Left renal pelvis (tissue), 4 donors: ENCODE results near the gene TSC22D3. TPM values are rescaled to one million over a fixed set of nuclear protein-coding genes. Genes with fewer than 3 reads are reported as not detected.
A peak's percentile ranks its signal among the peaks of the same experiment; 100 is the strongest.

ENCODE experiments used
- DNase-seq, 4 donors: peaks; one replicate each; pipeline ENCODE4 v3.0.0-alpha.2; 2013; ENCODE audit warnings: low read depth in 4 of 4, low spot score in 3 of 4
- polyA plus RNA-seq, 4 donors: library from polyadenylated mRNA; unstranded; fragments of 120-200 nt; gene quantifications; one replicate each; pipeline ENCODE4 v1.2.1, GENCODE V29; 2013; ENCODE audit not compliant: insufficient read length in 4 of 4

The TSC22D3 gene
- polyA plus RNA-seq, 4 donors = 72.8 to 127 (median 113) TPM

DNA sequence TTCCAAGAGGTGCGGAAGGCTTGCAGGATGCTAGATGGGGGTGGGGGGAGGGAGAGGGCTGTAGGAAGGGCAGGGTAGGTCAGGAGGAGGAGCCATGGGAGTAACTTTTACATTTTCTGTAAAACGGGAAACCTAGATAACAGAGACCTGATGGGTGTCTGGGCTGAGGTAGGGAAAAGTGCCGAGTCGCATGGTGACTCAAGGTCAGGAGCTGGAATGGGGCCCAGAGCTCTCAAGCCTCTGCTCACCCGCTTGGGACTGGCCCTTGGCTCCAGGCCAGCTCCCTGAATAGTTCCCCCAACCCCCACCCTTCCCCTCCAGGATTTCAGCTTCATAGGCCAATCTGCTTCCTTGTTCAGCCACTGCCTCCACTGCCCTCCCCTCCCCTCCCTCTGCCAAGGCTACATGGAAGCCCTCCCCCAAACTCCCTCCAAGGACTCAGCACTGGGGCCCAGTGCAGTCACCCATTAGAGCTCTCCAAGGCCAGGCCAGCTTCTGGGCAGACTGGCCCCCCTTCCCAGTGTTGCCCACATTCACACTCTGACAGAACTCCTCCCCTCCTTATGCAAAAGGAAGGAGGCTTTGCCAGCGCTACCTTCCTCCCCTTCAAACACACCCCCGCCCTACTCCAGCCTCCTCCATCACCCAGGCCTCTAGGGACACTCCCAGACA, 43.6 kb downstream of the TSC22D3 start:
- DNase-seq = peak; percentile 48 to 64 (median 60)

DNA sequence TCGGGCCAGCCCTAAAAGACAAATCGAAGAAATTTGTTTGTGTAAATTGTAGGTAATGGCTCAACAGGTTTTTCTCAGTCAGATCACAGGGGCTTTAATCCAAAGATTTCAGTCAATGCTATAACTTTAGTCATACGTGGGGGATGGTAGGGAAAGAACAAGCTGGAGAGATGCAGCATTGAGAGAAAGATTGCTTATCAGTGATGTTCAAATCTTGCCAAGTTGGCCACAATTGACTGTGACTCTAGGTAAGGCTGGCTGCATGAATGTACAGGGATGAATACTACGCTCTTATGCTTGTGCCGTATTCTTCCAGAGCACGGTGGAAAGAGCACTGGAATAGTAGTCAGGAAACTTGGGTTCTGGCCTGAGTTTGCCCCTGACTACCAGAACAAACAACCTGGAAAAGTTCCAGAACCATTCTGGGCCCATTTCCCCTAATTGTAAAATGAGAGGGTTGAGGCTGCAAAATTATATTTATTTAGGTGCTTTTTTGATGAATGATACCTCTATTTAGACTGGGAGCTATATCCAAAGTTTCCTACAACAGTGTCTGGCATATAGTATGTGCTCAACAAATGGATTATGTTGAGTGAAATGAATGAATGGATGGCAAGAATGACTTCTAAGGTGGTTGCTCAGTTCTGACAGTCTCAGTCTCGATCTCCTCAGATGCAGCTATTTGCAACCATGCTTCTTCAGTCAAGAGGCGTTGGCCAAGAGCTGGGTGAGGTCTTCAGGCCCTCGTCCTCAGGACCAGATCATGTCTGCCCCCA, 44.4 kb downstream of the TSC22D3 start:
- no peak for DNase-seq

DNA sequence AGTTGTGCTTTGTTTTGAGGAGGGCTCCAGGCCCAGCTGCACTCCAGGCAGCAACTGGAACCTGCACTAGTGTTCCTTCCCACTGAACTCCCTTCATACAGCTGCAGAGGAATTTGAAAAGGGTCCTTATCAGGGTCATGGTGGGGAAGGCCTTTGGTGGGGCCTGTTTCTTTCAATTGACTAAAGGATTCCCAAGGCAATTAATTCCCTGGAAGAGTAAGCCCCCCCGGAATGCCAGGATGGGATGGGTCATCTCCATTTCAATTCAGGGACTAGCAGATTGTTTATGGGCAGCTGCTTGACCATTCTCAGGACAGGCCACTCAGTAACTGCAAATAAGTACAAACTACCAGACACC, 45.3 kb downstream of the TSC22D3 start:
- no peak for DNase-seq

DNA sequence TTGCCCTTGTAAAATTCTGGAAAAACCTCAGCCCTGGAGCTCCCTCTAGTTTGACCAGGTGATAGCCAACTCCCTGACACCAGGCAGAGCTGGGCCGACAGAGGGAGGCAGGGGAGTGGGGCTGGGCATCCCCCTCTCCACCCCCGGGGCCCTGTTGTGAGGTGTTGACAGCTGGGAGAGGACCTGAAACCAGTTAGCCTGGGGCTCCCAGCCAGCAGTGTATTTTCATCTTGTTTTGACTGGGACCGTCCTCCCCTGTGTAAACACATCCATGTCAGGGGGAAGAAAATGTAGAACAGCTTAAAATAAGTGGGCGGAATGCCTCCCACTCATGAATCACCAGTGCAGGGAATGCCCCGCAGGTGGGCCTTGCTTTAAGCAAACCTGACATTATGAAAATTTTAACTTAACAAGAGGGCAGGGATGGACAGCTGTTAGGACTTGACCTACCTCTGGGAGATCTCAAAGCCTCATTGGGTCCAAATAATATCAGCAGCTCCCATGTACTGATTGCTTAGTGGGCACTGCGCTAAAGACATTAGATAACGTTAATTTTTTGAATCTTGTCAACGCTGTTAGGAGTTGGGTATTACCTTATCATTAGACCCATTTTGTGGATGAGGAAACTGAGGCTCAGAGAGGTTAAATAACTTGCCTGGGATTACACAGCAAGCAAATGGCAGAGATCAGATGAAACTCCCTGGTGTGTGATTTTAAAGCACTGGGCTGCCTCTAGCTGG, 45.9 kb downstream of the TSC22D3 start:
- DNase-seq = no peak

DNA sequence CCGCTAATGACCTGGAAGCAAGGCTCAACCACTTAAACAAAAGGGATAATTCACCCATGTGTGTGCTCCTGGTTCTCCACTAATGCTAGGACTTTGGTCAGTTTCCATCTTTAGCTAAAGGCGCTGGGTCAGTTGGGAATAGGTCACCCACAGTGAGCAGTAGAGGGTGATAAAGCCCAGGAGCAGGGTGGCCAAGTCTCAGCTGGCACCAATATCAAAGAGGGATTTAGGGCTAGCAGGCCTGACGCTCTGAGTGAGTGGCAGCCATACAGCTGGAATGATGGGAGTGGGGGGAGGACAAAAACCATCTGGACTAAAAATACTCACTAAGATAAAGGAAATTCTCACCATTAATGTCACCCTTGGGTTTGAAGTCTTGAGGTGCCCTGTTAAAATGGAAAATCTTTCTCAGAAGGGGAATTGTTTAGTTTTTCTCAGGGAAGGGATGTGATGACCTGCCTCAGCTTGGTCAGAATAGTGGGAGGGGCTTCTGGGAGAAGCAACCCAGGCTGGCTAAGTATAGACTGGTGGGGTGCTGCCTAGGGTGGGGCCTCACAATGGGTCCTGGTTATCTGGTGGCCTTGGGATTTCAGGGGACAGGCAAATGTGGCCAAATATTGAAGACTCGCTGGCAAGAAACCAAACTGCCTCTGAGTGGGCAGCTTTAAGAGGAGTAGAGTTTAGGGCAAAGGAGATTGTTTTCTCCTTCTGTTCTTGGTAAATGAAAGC, 47.1 kb downstream of the TSC22D3 start:
- no peak for DNase-seq

DNA sequence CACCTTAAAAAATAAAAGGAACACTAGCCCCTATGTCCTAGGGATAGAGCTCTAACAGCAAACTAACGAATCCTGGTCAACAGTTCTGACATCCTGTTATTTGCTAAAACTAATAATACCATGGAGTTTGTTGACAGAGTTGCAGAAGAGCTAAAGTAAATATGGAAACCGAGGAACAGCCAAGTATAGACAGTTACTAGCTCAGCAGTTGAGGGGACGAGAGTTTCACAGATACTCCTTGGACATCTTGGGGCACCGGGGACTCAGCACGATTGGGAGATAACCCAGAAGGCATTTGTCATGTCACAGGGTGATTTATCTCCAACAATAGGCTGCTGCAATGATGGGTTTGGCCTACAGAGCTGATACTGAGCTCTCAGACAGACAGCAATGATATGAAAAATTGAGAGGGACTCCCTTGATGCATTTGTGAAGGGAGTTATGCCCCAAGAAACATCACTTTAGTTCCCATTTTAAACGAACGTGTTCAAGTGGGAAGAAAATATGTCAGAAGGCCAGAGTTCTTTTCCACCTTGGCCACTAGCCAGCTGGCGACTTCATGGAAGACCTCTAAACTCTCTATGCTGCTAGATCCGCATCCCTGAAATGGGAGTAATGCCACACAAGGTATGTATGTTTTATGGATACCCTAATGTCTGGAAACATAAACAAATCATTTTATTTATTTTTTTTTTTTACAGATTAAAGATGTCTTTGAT, 48.6 kb downstream of the TSC22D3 start:
- no peak for DNase-seq

DNA sequence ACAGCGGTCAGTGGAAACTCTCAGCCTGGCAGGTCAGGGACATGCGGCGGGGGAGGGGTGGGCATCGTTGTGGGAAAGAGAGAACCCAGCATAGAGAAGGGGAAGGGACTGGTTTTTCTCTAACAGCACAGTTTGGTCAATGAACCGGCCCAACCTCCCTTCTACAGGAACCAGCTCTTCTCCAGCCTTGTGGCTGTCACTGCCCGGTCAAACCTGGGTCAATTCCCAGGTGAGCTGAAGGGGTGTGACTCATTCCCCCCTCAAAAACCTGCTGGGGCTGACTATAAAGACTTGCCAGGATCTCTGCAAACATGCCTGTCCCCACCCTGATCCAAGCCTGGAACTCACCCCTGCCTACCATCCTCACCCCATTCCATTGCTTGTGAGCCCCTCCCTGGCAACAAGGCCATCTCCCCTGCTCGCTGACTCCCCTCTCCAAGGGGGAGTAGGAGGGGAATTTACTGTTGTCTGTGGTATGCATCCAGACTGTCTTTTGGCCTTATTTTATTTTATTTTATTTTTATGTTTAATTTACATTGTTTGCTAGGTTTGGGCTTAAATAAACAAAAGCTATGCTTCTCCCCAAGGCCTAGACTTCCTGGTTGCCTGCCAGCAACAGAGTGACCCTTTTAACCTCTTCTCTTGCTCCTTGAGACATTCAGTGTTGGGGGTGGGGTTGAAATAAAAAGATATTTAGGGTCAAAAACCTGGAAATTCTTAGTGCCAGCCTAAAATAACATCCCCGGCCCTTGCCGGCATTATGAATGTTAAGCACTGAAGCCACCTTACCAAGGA, 49.6 kb downstream of the TSC22D3 start:
- no peak for DNase-seq

DNA sequence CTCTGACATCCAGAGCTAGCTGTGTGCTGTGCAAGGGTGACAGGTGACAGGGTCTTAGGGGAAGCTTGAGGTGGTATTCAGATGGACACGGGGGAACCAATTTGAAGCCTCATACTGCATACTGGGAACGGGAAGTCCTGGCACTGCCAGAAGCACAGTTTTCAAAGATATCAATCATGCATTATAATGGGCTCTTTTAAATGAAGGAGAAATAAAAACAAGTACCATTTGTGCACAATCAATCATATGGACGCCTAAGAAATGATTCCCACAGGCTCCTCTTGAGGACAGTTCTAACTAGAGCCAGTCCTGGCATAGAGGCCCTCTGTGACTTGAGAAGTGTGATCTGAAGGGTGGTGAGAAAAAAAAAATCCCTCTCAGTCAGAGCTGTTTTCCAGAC, 50.9 kb downstream of the TSC22D3 start:
- DNase-seq = no peak

DNA sequence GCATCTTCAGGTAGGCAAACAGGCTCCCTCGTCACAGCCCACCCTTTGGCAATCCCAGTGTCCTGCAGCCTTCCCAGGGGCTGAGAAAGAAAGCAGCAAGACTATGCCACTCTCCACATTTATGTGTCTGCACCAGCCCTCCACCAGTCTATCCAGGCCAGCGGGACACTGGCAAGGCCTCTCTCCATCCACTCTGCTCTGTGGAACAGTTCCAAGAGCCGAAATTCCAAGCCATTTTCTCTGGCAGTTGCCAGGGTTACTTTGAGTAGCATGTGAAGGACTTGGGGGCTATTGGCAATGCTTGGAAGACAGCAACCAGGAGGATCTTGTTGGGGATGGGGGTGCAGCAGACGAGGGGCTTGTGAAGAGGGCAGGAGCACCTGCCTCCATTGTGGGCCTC, 52.1 kb downstream of the TSC22D3 start:
- no peak for DNase-seq

DNA sequence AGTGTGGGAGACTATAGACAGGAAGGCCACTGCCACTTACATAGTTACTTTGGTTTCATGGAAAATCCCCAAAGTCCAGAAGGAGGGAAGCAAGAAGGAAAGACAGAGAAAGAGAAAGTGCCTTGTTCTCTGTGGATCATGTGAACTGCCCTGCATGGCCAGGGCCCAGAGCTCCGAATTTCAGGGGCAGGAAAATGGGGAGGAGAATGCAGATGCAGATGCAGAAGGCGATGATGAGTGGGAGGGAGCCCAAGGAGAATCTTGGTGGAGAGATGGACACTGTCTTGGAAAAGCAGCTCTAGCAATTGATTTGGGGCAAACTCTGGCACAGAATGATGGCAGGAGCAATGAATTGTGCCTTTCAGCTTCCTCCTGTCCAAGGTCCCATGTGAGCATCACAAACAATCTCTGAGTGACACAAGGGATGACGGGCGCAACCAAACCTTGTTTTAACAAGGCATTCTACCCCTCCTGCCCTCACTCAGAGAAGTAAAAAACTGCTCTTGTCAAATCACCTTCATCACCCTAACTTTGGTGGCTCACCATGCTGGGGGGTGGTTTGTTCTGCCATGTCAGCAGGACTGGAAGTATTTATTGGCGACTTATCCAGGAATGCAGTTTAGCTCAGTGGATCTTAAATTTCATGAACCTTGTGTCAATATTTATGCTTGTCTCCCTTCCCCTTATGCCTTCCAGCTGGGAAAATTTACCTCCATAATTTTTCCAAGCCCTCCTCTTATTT, 53.5 kb downstream of the TSC22D3 start:
- no peak for DNase-seq

DNA sequence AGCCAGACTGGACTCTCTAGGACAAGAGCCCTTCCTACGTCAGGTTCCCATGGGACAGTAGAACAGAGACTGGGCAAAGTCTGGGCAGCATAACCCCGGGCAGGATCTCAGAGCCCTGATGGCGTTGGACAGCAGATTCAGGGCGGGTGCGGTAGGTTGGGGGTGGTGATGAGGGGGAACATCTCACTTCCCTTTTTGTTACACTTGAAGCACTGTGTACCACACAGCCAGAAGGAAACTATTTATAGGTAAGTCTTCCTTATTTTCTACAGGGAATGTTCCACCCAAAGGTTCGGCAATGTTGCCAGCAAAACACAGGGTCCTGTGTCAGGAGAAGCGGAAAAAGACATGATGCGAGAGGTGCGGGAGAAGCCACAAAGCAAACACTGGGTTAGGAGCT, 54.3 kb downstream of the TSC22D3 start:
- DNase-seq = no peak

DNA sequence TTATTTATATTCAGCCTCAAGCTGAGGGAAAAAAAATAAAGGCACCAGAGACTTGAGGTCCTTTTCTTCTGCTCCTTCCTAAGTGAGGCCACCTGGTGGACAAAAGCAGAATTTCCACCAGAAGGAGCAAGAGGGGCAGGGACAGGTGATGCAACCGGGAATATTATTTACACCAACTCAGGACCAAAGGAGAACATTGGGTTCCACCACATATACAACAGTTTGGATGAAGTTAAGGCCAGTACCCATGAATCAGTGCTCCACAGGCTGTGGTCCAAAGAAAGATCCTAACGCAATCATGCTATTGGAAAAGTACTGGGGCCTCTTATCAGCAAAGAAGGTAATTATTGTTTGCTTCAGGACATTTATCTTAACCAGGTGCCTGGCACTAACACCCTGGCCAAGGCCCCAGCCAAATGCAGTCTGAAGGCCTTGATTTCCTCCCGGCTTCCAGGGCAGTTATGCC, 57.4 kb downstream of the TSC22D3 start:
- DNase-seq = no peak

DNA sequence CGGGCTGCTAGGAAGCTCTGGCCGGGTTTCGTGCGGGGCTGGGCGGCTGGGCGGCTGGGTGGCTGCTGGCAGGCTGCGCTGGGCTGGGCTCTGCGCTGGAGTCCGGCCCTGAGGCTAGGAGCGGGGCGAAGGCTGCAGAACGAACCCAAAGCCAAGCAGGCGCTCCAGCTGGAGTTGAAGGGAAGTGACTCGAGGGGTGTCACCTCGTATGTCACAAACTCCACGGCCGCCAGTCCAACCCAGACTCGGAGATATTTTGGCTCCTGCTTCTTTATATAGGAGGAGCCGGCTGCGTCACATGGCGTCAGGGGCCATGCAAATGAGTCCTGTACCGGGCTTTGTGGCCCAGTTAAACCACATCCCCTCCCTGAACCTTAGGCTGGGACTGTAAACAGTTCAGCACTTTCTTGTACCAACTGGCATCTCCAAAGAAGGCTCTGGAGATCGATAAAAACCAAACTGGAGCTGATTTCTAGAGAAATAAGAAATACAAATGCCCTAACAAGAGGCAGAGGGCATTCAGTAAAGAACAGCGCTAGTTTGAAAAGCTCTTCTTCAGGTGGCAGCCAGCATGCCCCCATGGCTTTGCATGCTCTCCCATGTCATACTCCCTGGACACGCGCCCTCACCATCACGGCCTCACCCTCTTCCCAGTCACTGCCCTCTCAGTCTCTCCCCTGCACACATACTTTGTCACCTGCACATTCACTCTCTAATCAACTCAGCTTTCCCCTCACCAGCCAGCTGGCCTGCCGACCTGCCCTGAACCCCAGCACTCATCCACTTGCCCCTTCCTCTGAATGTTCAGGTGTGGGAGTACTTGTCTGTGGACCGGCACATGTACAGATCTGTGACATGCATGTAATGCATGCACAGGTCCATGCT, 58.5 kb downstream of the TSC22D3 start:
- DNase-seq = no peak

DNA sequence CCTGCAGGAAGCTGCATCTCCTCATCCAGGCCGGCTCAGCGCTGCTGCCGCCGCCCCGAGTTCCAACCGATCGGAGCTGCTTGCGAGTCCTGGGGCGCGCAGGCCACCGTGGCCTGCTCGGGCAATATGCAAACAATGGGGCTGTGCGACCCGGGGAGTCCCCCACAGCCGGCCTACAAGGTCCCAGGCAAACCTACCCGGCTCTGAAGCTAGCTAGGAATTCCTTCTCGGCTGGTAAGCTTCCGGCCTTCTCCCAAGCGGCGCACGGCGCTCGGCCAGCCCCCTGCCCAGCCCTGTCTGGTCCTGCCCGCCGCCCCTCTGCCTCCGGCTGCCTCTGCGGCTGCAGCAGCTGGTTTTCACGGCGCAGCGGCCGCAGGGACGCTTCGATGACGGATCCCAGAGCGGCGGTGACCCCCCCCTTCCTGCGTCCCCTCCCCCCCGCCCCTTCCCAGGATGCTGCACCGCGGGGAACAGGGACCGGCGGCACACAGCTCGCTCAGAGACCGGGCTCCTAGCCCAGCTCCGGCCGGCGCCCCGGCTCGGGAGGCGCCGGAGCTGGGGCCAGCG, 59.4 kb downstream of the TSC22D3 start:
- DNase-seq = no peak

DNA sequence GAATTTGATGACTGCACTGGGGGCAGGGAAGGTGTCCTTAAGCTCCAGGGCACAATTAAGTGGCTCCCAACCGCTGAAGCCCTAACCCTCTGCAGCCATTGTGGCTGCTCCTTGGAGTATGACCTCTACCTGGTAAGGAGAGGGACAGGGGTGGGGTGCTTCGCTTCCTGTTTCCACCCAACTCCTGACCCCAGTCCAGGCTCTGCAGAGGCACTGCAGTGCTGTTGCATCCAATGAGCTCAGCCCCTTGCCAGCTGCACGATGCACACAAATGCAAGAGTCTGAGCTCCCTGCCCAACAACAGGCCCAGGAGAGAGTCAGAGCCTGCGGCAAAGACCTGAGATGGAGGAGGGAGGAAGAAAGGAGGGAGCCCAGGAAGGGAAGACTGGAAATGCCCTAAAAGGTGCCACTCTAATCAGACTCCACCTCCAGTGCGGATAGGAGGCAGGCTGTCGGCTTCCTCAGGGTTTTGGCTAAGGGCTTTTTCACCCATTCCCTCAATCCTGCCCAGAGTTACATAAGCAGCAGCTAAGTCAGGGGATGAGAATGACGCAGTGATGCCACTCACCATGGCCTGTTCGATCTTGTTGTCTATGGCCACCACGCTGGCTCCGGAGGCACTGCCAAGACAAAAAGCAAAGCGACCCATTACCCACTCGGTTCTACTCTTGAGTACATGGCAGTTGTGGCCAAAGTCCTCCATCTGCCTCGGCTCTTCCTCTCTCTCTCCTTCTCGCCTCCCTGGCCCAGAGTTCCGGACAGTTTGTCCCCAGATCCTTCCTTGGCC, 60.1 kb downstream of the TSC22D3 start:
- no peak for DNase-seq

DNA sequence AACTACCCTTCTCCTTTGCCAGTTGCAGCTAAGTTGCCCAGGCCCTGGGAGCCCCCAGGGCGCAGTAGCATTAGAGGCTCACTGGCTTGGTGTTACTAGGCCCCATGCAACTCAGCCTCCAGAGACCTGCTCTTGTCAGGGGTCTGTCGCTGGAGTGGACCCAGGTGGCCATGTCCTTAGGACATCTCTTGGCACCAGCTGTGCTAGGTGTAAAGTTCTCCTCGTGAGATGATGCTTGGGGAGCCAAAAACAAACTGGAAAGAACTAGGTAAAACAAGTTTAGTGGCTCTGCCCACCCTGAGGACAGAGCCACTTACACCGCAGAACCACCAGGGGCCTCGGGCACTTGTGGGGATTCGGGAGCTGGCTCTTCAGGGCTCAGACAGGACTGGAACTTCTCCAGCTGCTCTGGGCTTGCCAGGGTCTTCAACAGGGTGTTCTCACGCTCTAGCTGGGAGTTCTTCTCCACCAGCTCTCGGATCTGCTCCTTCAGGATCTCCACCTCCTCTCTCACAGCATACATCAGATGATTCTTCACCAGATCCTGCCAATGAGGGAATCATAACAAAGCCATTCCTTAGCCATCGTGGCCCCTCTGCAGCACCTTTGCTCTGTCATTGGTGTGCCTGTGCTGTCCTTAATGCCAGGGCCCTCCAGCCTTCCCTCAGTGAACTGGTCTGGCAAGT, 61.2 kb downstream of the TSC22D3 start:
- DNase-seq = no peak
